ENCODE data around the gene KIN.
"Not testable (repeated sequence)": the region's sequence is repeated elsewhere in the genome, so short reads cannot be mapped to it uniquely, and the experiment has no call there.

The KIN gene

GRCh38 chr10:7795605-7796004 lies 7.8 kb upstream of the KIN start:
- WGBS, 2 experiments (ENCODE audit: insufficient coverage in 2 of 2), result 70 to 83% methylated on average over 2 to 3 of the region's 4 CpGs
- Histone ChIP-seq H3K36me3 (ENCODE audit: control insufficient read depth, insufficient read depth, low read length) (peaks cover 57% of the 10 kb centered on the region), H3K4me3 (ENCODE audit: extremely low read depth, insufficient read depth, low read length, poor library complexity, severe bottlenecking) (no peak overlapping the region), H3K27ac (ENCODE audit: low read depth, low read length, severe bottlenecking) (peak overlapping the region; percentile 66), H3K9me3 (ENCODE audit: control insufficient read depth, low read length) (no peaks in the 10 kb centered on the region), H3K4me1 (ENCODE audit: control insufficient read depth, insufficient read depth, low read length, poor library complexity, severe bottlenecking) (peaks cover 20% of the 10 kb centered on the region)

- Histone ChIP-seq H3K4me1 (ENCODE audit: control insufficient read depth, insufficient read depth, low read length, poor library complexity, severe bottlenecking) (peaks cover 27% of the 10 kb centered on the region), H3K4me3 (ENCODE audit: extremely low read depth, insufficient read depth, low read length, poor library complexity, severe bottlenecking) (no peak overlapping the region), H3K36me3 (ENCODE audit: control insufficient read depth, insufficient read depth, low read length) (peaks cover 52% of the 10 kb centered on the region), H3K9me3 (ENCODE audit: control insufficient read depth, low read length) (no peaks in the 10 kb centered on the region), H3K27ac (ENCODE audit: low read depth, low read length, severe bottlenecking) (no peak overlapping the region)
- 80% methylated on average over 1 of the region's 4 CpGs; no CpG with 5 or more reads in 1 of the 2 experiments for WGBS, 2 experiments (ENCODE audit: insufficient coverage in 2 of 2)
These were observed 6.6 kb upstream of the KIN start for GRCh38 chr10:7794251-7795026.

- Histone ChIP-seq H3K27ac (ENCODE audit: low read depth, low read length, severe bottlenecking) (no peak overlapping the region), H3K9me3 (ENCODE audit: control insufficient read depth, low read length) (no peaks in the 10 kb centered on the region), H3K4me1 (ENCODE audit: control insufficient read depth, insufficient read depth, low read length, poor library complexity, severe bottlenecking) (peaks cover 23% of the 10 kb centered on the region), H3K36me3 (ENCODE audit: control insufficient read depth, insufficient read depth, low read length) (peaks cover 37% of the 10 kb centered on the region), H3K4me3 (ENCODE audit: extremely low read depth, insufficient read depth, low read length, poor library complexity, severe bottlenecking) (no peak overlapping the region)
- 77 to 100% methylated on average over 1 of the region's 1 CpG for WGBS, 2 experiments (ENCODE audit: insufficient coverage in 2 of 2)
These were observed 4.7 kb upstream of the KIN start for GRCh38 chr10:7792541-7792940.

GRCh38 chr10:7789390-7789789 lies 1.6 kb upstream of the KIN start:
- peak overlapping the region; percentile 98 for H3K4me3 ChIP-seq (ENCODE audit: extremely low read depth, insufficient read depth, low read length, poor library complexity, severe bottlenecking)
- H3K27ac ChIP-seq (ENCODE audit: low read depth, low read length, severe bottlenecking), result no peak overlapping the region

GRCh38 chr10:7788639-7789286 lies 970 bp upstream of the KIN start:
- Histone ChIP-seq H3K36me3 (ENCODE audit: control insufficient read depth, insufficient read depth, low read length) (peaks cover 40% of the 10 kb centered on the region), H3K4me3 (ENCODE audit: extremely low read depth, insufficient read depth, low read length, poor library complexity, severe bottlenecking) (peak overlapping the region; percentile 98), H3K4me1 (ENCODE audit: control insufficient read depth, insufficient read depth, low read length, poor library complexity, severe bottlenecking) (peaks cover 12% of the 10 kb centered on the region), H3K27ac (ENCODE audit: low read depth, low read length, severe bottlenecking) (peak overlapping the region; percentile 67), H3K9me3 (ENCODE audit: control insufficient read depth, low read length) (no peaks in the 10 kb centered on the region)
- 4% methylated on average over 17 of the region's 25 CpGs for WGBS, 2 experiments (ENCODE audit: insufficient coverage in 2 of 2)

More at GRCh38 chr10:7789390-7789789, 1.6 kb upstream of the KIN start:
- Histone ChIP-seq H3K4me1 (ENCODE audit: control insufficient read depth, insufficient read depth, low read length, poor library complexity, severe bottlenecking) (peaks cover 10% of the 10 kb centered on the region), H3K9me3 (ENCODE audit: control insufficient read depth, low read length) (no peaks in the 10 kb centered on the region), H3K36me3 (ENCODE audit: control insufficient read depth, insufficient read depth, low read length) (peaks cover 35% of the 10 kb centered on the region)
- 38 to 70% methylated on average over 1 to 2 of the region's 3 CpGs for WGBS, 2 experiments (ENCODE audit: insufficient coverage in 2 of 2)

GRCh38 chr10:7787150-7787856 lies 490 bp downstream of the KIN start:
- Histone ChIP-seq H3K4me3 (ENCODE audit: extremely low read depth, insufficient read depth, low read length, poor library complexity, severe bottlenecking) (peak overlapping the region; percentile 98), H3K27ac (ENCODE audit: low read depth, low read length, severe bottlenecking) (peak overlapping the region; percentile 70), H3K36me3 (ENCODE audit: control insufficient read depth, insufficient read depth, low read length) (peaks cover 40% of the 10 kb centered on the region), H3K9me3 (ENCODE audit: control insufficient read depth, low read length) (no peaks in the 10 kb centered on the region), H3K4me1 (ENCODE audit: control insufficient read depth, insufficient read depth, low read length, poor library complexity, severe bottlenecking) (peaks cover 9% of the 10 kb centered on the region)
- 1% methylated on average over 18 to 22 of the region's 26 CpGs for WGBS, 2 experiments (ENCODE audit: insufficient coverage in 2 of 2)

GRCh38 chr10:7786430-7786829 lies 1.4 kb downstream of the KIN start:
- H3K4me3 ChIP-seq (ENCODE audit: extremely low read depth, insufficient read depth, low read length, poor library complexity, severe bottlenecking), result peak overlapping the region; percentile 98
- 94 to 100% methylated on average over 2 of the region's 3 CpGs for WGBS, 2 experiments (ENCODE audit: insufficient coverage in 2 of 2)
- H3K9me3 ChIP-seq (ENCODE audit: control insufficient read depth, low read length), result no peaks in the 10 kb centered on the region
- H3K4me1 ChIP-seq (ENCODE audit: control insufficient read depth, insufficient read depth, low read length, poor library complexity, severe bottlenecking), result peaks cover 9% of the 10 kb centered on the region
- H3K36me3 ChIP-seq (ENCODE audit: control insufficient read depth, insufficient read depth, low read length), result peaks cover 40% of the 10 kb centered on the region
- H3K27ac ChIP-seq (ENCODE audit: low read depth, low read length, severe bottlenecking), result no peak overlapping the region

- not testable (repeated sequence) for H3K4me3 ChIP-seq (ENCODE audit: extremely low read depth, insufficient read depth, low read length, poor library complexity, severe bottlenecking); H3K27ac ChIP-seq (ENCODE audit: low read depth, low read length, severe bottlenecking); H3K9me3 ChIP-seq (ENCODE audit: control insufficient read depth, low read length); H3K4me1 ChIP-seq (ENCODE audit: control insufficient read depth, insufficient read depth, low read length, poor library complexity, severe bottlenecking)
- peaks cover 72% of the 10 kb centered on the region for H3K36me3 ChIP-seq (ENCODE audit: control insufficient read depth, insufficient read depth, low read length)
- 88 to 98% methylated on average over 5 of the region's 6 CpGs for WGBS, 2 experiments (ENCODE audit: insufficient coverage in 2 of 2)
These were observed 5.6 kb downstream of the KIN start for GRCh38 chr10:7782194-7782593.

GRCh38 chr10:7776777-7777176 lies 11.0 kb downstream of the KIN start:
- H3K4me1 ChIP-seq (ENCODE audit: control insufficient read depth, insufficient read depth, low read length, poor library complexity, severe bottlenecking), result no peaks in the 10 kb centered on the region
- H3K36me3 ChIP-seq (ENCODE audit: control insufficient read depth, insufficient read depth, low read length), result peaks cover 89% of the 10 kb centered on the region
- no peak overlapping the region for H3K4me3 ChIP-seq (ENCODE audit: extremely low read depth, insufficient read depth, low read length, poor library complexity, severe bottlenecking)
- WGBS, 2 experiments (ENCODE audit: insufficient coverage in 2 of 2), result no CpG with 5 or more reads among the region's 2 CpGs
- no peaks in the 10 kb centered on the region for H3K9me3 ChIP-seq (ENCODE audit: control insufficient read depth, low read length)
- H3K27ac ChIP-seq (ENCODE audit: low read depth, low read length, severe bottlenecking), result no peak overlapping the region

- H3K27ac ChIP-seq (ENCODE audit: low read depth, low read length, severe bottlenecking), result no peak overlapping the region
- H3K9me3 ChIP-seq (ENCODE audit: control insufficient read depth, low read length), result no peaks in the 10 kb centered on the region
- H3K4me1 ChIP-seq (ENCODE audit: control insufficient read depth, insufficient read depth, low read length, poor library complexity, severe bottlenecking), result no peaks in the 10 kb centered on the region
- H3K36me3 ChIP-seq (ENCODE audit: control insufficient read depth, insufficient read depth, low read length), result peaks cover 86% of the 10 kb centered on the region
- no peak overlapping the region for H3K4me3 ChIP-seq (ENCODE audit: extremely low read depth, insufficient read depth, low read length, poor library complexity, severe bottlenecking)
- 98% methylated on average over 5 to 6 of the region's 10 CpGs for WGBS, 2 experiments (ENCODE audit: insufficient coverage in 2 of 2)
These were observed 13.7 kb downstream of the KIN start for GRCh38 chr10:7773845-7774801.
